Measurements from ENCODE around the gene SERPINB7.

The SERPINB7 gene

DNA sequence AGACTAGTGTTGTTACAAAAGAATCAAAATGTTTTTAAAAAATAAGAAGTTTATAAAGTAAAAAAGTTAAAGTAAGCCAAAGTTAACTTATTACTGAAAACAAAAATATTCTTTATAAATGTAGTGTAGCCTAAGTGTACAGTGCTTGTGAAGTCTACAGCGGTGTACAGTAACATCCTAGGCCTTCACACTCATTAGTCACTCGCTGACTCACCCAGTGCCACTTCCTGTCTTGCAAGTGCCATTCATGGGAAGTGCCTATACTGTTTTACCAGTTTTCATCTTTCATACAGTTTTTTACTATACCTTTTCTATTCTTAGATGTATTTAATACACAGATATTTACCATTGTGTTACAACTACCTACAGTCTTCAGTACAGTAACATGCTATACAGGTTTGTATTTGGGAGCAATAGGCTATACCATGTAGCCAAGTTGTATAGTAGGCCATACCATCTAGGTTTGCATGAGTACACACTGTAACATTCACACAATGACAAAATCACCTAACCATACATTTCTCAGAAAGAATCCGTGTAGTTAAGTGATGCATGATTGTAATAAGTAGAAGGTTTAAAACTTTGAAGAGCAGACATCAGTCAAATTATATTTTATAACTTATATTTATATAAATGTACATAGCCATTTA, 13.4 kb downstream of the SERPINB7 start:
- no peak for DNase-seq

DNA sequence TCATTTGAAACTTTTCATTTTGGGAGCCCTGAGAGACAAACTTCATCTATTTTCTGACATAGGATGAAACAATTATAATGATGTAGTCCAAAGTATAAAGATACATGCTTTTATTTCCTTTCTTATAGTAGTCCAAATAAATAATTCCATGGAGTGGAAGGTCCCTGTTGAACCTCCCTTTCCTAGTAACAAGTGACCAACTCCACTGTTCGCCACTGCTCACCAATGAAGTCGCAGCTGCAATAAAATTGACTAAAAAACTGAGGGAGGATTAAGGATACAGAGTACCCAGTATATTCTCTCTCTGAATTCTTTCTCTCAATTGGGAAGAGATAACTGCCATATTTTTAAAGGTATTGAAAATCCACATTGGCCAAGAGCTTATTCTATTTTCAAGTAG, 14.1 kb downstream of the SERPINB7 start:
- no peak for DNase-seq

DNA sequence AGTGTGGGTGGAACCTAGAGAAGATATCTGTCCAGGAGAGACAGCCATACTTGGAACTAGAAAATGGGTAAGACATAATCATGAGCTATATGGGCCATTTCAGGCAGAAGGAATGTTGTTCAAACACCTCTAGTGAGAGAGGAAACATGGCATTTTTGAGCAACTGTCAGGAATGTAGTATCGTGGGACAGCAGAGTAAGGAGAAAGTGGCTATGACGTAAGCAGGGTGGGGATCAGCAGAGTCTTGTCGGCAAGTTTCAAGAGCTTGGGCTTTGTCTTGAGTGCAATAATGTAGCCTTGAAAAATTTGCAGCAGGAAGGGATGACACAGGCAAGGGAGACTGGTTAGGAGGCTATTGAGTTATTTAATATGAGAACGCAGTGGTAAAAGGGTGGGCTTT, 20.4 kb downstream of the SERPINB7 start:
- no peak for DNase-seq

DNA sequence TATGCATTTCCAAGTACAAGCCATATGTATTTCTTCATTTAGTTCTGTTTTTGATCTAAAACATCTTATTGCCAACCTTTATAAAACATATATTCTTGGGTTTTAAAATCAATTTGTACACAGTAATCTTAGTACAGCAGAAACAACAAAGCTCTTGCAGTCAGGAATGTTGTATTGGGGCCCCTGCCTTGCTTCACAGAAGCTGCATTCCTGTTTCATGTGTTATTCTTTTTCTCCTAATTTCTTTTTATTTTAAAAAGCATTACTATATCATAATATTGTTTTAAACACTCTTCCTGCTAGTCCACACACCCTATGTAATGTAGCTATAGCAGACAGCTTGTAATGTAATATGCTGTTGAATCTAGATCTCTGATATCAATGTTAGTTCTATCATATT, 24.0 kb downstream of the SERPINB7 start:
- no peak for DNase-seq

DNA sequence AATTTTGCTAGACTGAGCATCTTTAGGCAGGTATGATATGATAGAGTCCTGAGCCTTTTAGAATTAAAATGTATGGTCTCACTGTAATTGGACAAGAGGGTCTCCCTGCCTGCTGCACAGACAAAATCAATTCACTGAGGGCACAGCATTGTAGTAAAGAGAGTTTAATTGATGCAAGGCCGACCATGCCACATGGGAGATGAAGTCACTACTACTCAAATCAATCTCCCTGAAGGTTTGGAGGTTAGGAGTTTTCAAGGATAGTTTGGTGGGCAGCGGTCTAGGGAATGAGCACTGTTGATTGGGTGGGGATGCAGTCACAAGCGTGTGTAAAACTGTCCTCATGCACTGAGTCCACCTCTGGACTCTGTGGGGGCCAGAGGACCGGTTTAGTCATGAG, 26.1 kb downstream of the SERPINB7 start:
- no peak for DNase-seq

DNA sequence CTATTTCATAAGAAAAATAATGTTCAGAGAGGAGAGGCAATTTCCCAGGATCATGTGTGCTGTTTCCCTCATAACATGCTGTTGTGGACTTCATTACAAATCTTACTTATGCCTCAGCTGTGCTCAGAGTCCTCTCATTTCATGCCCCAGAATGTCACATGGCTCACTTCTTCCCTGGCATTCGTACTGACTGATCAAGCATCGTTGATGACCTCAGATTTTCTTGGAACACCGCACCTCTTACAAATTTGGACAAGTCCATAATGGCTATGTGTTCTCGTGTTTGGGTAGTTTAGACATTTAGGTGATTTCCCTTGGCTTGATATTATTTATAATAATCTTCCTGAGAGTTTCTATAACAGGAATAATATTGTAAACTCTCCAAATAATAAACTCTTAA, 32.9 kb downstream of the SERPINB7 start:
- DNase-seq, result no peak

DNA sequence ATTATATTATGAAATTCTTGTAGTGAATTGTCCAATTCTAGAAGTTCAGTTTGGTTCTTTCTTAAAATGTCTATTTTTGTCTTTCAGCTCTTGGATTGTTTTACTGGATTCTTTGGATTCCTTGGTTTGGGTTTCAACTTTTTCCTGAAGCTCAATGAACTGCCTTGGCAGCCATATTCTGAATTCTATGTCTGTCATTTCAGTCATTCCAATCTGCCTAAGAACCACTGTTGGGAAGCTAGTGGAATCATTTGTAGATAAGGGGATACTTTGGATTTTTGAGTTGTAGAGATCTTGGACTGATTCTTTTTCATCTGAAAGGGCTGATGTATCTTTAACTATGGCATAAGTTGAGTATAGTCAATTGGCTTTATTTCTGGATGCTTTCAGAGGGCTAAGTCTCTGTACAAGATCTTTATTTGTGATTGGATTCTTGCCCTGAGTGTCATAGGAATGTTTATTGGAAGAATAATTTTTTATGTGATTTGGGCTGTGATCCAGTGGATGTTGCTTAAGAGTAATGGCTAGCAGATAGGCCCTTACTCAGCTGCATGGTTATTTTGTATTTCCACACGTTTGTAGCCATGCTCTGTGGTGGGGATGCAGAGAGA, 42.3 kb downstream of the SERPINB7 start:
- DNase-seq, result no peak

DNA sequence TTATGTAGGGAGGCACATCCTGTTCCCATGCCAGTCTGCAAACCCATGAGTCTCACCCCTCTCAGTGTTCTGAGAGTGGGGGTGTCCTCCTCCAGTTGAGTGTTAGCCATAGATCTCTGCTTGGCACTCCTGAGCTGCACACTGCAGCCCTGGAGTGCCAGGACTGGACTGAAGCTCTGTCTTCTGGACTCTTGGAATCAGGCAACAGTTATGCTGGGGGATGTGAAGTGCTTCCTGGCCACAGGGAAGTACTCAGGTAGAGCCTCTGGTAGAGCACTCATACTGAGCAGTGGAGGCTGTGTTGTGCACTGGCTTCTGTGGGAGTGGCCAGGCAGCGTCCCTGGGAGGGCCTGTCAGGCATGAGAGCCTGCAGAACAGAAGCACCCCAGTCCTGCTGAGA, 43.0 kb downstream of the SERPINB7 start:
- no peak for DNase-seq

DNA sequence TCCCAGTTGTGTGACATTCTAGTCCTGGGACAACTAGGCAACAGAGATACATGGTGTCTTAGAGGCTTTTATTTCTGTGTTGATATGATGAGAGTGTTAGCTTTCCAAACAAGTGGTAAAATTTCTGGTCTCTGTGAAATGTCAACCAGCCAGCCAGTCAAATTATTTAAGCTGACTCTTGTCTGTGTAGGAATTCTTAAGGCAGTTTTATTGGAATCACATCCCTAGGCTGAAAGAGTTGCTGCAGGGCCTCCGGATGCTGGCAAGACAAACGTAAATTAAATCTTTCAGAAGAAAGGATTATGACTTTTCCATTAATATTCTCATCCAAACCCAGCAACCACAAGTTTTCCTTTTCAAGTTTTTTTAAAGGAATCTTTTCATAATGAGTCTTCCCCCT, 44.6 kb downstream of the SERPINB7 start:
- DNase-seq, result no peak

DNA sequence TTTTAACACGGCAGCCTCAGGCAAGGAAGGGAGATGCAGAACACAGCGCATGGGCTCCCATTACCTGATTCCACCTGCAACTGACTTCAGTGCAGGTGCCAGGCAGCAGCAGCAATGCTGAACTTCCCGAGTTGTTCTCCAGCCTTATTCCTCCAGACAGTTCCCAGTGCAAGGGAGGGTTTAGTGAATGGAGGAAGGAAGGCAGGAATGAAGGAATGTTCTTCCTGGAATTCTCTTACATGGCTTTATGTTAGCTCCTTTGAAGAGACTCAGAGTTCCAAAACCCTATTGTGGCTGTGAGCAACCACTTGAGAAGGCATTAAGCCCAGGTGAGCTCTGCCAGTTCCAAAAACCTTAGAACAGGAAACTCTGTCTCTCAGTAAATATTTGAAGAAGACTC, 45.5 kb downstream of the SERPINB7 start:
- DNase-seq, result no peak

DNA sequence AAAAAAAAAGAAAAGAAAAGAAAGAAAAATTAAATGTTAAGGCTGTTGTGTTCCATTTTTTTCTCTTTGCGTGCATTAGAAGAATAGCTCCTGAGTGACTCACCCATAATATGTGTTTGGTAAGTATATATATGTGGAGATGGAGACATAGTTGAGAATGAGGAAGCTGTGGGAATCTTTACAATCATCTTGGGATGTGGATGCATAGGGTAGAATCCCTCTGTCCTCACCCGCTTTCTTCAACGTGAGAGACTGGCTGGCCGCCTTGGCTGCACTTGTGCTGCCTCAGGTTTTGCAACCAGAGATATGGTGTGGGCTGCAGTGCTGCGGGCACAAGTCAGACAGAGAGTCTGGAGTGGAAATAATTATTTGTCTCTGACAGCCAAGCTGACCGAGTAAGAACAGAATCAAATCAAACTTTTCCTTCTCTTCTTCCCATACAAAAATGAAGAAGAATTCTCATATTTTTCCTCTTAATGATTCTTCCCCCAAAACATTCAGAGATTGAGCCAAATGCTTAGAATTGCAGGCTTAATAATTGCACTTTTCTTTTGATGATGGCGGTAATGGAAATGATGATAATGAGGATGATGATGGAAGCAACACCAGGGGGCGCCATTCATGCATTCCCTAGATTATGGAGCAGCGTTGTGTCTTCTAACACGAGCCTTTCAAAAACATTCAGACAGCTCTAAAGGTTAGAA, 48.5 kb downstream of the SERPINB7 start:
- DNase-seq, result peak in 3 of 14 donors; percentile 4 to 13 (median 7)

DNA sequence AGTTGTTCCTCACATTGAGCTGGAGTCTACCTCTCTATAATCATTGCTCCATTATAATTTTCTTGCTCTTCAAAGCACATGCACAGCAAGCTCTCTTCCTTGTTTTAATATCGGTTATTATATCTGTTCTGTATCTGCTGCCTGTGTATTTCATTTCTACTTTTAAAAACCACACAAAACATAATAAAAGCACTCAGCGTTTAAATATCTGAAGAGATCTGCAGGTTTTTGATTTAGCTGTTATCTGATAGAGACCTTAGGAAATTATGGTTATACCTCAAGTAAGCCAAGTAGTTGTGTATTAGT, 49.0 kb downstream of the SERPINB7 start:
- no peak for DNase-seq

DNA sequence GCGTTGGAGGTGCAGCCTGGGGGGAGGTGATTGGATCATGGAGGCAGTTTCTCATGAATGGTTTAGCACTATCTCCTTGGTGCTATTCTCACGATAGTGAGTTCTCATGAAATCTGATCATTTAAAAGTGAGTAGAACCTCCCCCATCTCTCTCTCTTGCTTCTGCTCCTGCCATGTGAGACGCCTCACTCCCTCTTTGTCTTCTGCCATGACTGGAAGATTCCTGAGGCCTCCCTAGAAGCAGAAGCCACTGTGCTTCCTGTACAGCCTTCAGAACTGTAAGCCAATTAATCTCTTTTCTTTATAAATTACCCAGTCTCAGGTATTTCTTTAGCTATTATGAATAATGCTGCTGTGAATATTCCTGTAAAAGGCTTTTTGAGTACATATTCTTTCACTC, 52.9 kb downstream of the SERPINB7 start:
- no peak for DNase-seq

DNA sequence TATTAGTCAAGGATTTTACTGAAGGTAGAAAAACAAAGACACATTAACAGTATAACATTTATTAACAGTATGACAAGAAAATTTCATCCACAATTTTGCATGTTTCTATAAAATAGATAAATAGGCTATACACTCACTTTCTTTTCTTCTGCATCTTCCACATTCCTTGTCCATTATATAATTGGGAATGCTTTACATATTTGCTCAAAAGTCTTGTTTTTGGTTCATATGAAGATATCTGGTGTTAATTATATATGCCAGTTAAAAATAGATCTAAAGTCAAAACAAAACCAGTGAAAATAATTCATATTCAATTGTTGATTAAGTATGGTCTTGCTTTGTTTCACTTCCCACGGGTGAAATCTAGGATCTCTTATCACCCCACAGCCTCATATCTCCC, 53.4 kb downstream of the SERPINB7 start:
- no peak for DNase-seq

DNA sequence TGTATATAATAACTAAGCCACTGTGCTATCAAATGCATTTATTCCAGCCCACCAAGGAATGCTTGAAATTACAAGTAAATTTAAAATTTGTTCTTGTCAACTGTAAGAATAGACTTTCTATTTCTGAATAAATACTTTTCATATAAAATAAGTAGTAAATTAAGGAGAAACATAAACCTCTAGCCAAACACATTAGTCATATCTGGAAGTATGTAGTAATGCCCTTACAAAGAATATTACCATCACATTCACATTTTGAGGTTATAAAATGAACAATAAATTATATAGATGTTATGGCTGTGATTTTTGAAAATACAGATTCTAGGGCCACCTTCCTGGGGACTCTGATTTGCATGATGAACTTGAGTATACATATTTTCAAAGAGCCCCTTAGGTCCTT, 54.7 kb downstream of the SERPINB7 start:
- no peak for DNase-seq

DNA sequence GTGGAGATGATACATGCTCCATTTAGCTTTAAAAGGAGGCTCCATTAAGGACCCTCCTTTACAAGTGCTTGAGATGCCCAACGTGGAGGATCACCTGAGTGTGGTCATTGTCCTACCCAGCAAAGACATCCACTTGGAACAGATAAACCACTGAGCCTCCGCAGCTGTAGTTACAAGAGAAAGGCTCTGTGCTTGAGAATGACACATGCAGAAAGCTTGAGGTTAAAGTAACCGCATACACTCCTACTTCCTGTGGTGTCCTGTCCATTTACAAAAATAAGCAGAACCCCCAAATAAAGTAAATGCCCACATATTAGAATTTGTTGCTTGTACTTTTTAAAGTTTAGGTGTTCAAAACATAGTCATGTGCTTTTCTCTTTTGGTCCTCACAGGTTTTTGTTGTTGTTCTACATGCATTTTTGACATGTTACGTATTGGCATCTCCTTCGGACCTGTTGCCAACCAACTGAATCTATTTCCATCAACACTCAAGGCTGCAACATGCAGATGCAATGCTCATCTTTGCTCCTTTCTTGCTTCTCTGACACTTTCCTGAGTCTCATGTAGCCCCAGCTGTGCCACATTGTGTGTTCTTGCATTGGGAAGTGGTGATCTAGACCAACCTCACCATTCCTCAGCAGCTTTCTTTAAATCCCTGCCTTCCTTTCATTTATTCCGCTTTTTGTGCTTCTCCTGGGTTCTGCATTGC, 56.0 kb downstream of the SERPINB7 start:
- DNase-seq, result no peak

DNA sequence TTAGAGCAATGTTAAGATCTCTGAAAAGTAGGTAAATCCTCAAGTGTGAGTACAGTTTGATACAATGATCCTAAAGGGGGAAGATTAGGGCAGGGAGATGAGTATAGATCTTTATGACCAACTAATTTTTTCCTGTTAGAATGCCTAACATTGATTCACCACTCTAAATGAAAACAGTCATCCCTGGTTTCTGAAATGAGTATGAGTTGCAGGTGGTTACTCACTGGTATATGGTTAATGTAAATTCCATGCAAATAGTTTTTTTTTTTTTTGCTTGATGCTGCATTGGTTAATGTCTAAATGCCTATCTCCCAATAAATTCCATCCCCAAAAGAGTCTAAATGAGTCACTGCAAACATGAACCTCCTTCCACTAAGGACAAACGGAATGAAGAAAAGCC, 57.3 kb downstream of the SERPINB7 start:
- DNase-seq, result no peak

DNA sequence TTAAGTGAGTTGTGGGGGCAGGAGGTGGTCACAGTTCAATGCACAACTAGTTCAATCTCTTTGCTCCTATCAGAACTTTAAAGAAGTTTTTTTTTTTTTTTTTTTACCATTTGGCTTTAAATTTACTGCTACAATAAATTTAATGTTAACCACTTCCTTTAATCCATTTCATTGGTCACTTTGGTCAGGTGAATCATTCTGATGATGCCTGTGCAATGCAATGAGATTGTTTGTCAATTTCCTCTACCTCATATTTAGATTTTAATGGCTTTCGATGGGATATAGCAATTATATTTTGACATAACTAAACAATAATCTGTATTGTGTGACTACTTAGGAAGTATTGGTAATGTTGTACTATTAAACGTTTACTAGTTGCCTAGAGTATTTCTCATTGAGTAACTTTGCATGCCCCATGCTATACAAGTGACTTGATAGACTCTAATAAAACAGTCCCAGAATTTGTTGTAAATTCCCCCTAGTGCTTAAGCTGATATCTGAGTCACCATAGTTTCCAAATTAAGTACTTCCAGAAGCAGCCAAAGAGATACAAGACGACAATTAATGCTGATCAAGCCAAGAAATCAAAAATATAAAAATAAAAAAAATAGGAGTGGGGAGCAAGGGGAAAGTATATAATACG, 59.4 kb downstream of the SERPINB7 start:
- no peak for DNase-seq

DNA sequence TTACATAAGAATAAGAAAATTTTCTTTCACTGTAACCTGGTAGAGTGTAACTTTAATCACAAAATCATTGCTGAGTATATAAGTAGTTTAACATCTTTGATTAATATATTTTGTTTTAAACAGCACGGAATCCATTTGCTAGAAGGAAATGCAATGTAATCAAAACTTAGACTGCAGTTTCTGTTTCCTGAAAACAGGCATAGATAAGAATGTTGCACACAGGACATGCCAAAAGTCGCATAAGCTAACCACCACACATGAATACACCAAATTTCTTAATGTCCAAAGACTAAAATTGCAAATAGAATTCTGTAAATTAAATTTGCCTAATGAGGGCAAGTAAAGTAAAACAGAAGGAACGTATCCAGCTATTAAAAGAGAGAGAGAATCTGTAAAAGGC, 61.2 kb downstream of the SERPINB7 start:
- no peak for DNase-seq

DNA sequence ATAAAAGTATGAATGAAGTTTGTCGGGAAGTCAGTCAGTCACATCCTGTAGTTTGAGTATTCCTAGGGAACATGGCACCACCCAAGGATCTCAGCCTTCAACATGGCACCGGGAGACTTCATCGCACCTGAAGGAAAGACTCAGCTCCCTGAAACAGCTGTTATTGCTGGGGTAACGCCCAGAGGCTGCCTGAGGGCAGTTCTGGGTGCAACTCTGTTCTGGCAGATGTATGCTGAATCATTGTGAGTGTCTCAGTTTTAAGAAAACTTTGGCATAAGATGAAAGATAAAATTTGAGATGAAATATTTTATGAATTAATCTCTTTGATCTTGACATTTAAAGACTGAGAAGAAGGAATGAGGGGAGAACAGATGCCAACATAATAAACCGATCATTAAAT, 62.4 kb downstream of the SERPINB7 start:
- no peak for DNase-seq

DNA sequence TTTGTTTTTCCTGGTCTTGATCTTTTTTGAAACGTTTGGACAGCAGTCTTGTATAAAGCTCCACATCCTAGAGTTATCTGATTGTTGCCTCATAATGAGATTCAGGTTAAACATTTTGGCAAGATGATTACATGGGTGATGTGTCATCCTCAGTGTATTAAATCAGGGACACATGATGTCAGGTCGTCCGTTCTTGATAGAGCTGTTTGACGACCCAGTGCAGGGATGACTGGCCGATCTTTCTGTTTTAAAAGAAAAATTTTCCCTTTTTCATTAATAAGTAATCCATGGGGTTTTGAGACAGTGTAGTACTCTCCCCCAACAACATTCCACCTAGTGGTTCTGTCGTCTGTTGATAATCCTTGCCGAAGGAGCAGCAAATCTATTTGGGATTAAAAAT, 67.8 kb downstream of the SERPINB7 start:
- no peak for DNase-seq

DNA sequence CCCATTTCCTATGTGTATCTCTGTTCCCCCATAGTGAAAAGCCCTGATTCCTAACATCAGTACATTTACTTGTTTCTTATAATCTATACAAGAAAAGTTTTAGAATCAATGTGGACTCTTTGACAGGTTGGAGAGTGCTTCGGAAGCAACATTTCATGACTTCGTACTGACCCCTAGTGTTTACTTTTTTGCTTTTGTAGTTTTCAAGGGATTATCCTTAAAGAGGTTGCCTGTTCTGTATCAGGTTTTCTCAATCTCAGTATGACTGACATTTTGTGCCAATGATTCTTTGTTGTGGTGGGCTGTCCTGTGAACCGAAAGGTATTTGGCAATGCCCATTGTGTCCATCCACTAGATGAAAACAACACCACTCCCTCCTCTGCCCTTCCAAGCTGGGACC, 69.0 kb downstream of the SERPINB7 start:
- DNase-seq, result no peak

DNA sequence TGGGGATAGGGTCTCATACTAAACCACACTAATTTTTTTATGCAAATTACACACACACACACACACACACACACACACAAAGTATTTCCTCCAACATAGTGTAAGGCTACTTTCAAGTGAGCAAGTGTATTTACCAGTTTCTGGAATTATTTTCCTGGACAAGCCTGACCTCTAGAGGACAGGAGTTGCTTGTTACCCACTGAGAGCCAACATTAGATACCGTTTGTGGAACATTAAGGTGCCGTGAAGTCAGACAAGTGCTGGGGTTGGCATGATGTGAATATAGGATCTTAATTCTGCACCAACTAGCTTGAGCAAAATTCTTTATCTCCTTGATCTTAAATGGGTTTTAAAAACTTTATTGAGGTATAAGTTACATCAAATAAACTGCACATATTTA, 72.9 kb downstream of the SERPINB7 start:
- DNase-seq, result no peak

Measured in C1 segment of cervical spinal cord (tissue), 14 donors.